Activated T-helper 9 cell treated with anti-CD3 and anti-CD28 coated beads, Interleukin-2, amount 50 U/mL, for 16 hours (primary cell): Measurements from ENCODE around the gene VMP1.
"Not testable (repeated sequence)": the region's sequence is repeated elsewhere in the genome, so short reads cannot be mapped to it uniquely, and the experiment has no call there.

ENCODE experiments used
- DNase-seq: peaks from one replicate; pipeline ENCODE4 v3.0.0-alpha.2; 2020; ENCODE audit warnings: low read depth

The VMP1 gene

DNA sequence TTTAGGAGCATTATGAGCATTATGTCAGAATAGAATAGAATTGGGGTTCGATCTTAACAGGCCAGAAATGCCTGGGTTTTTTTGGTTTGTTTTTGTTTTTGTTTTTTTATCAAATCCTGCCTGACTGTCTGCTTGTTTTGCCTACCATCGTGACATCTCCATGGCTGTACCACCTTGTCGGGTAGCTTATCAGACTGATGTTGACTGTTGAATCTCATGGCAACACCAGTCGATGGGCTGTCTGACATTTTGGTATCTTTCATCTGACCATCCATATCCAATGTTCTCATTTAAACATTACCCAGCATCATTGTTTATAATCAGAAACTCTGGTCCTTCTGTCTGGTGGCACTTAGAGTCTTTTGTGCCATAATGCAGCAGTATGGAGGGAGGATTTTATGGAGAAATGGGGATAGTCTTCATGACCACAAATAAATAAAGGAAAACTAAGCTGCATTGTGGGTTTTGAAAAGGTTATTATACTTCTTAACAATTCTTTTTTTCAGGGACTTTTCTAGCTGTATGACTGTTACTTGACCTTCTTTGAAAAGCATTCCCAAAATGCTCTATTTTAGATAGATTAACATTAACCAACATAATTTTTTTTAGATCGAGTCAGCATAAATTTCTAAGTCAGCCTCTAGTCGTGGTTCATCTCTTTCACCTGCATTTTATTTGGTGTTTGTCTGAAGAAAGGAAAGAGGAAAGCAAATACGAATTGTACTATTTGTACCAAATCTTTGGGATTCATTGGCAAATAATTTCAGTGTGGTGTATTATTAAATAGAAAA is 133.8 kb downstream of the VMP1 start:
- not testable (repeated sequence) for DNase-seq

DNA sequence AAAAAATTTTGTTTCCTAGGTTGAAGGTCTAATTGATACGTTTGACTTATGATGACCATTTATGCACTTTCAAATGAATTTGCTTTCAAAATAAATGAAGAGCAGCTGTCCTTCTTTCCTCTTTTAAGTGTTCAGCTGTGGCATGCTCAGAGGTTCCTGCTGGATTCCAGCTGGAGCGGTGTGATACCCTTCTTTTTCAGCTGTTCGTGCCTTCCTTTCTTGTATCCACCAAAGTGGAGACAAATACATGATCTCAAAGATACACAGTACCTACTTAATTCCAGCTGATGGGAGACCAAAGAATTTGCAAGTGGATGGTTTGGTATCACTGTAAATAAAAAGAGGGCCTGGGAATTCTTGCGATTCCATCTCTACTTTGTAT is 134.4 kb downstream of the VMP1 start:
- DNase-seq: not testable (repeated sequence)

DNA sequence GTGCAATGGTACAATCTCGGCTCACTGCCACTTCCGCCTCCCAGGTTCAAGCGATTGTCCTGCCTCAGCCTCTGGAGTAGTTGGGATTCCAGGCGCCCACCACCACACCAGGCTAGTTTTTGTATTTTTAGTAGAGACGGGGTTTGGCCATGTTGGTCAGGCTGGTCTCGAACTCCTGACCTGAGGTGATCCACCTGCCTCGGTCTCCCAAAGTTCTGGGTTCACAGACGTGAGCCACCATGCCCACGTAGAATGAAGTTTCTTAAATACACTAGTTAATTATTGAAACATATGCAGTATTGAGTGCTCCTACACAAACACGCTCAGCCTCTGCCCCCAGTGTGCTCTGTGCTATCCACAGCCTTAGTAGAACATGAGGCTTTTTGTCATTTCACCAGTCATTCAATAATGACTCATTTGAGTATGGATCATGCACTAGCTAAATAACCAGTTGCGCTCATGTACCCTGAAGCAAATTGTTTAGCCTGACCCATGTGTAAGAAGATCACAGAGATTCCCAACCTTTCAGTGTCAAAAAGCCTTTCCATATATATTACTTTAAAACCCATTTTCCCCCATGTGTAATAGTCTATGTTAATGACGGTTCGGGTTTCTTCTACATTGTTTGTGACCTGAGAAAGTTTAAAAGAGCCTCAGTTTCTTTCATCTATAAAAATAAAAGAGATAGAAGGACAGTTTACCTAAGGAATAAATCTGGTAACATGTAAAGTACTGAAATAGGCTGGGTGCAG is 135.6 kb downstream of the VMP1 start:
- peak; percentile 52 for DNase-seq

DNA sequence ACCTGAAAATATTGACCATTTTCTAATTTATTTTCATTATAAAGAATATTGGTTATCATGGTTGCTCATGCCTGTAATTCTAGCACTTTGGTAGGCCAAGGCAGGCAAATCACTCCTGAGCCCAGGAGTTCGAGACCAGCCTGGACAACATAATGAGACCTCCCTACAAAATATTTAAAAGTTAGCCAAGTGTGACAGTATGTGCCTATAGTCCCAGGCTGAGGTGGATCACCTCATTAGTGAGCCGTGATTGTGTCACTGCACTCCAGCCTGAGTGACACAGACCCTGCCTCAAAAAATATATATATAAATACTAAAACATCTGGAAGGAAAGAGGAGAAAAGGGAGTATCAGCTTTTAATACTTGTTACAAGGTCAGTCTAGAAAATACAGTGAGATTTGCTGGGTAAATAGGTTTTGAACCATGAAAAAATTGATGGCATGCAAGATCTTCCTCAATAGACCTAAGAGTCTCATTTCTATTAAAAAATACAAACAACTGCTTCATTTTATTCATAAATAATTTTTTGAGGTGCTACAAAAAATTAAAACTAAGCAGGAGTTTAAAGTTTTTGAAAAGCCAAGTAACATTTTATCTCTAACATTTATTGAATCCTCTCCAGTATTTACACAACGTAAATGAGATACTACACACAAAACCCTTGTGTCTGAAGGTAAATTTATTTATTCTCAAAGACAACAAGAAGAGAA is 137.6 kb downstream of the VMP1 start:
- no peak for DNase-seq

DNA sequence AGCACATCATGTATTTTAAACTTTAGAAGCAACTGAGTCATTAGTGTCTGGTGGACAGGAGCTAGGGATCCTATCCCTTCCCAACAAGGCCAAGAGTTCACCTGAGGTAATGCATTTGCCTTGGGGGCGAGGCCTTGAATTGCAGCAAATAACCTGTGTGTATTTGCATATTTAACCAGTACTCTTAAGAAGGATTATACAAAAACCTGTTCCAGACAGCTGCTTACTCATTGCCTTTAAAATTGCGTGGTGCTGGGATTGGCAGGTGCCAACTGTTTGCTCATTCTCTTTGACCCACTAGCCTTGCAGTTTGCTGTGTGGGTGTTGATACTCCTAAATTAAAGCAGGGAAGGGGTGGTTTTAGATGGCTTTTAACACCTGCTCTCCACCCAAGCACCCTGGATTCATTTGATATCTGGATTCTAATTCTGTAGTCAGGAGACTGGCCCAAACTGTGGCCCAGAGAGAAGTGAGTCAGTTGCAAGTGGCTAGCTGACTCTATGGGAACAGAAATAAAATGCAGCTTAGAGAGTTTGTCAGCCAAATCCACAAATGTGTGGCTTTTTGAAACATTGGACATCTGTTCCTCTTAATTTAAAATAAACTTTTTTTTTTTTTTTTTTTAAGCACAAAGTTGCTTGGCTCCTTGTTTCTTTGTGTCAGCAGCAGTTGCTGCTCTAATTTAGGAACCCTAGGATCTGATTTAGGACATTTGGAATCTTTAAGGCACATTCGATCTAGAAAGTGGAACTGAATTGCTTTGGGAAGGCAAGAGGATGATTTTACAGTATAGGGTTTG is 138.3 kb downstream of the VMP1 start:
- DNase-seq: peak; percentile 19

DNA sequence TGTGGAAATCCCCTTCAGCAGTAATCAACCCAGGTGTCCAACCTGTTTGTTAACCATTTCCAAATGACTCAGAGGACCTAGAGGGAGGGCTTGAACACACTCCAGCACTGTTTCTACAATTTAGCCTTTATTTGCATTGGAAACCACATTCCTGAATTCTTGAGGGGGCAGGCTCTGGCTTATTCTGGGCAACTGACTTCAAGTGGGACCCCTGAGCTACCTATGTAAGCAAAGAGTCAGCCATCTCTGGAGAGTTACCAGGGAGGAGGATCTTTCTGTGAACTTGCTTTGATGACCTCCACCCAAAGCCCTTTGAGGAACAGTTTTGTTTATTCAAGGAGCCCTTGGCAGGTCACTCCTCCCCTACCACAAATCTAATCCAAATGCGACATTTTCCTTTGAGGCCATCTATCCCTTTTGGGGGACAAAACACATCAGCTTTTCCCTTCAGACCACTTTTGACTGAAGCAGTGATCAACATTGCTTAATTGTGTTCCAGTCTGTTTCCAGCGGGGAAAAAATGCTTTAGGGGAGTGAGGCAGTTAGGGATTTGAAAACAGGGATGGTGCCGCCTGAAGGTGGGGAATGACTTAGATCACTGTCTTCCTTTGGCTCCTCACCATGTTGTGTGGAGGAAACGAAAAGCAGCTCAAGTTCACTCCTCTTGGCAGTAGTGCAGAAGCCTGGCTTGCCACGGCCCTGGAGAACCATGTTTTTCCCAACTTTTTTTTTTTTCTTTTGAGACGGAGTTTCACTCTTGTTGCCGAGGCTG is 139.1 kb downstream of the VMP1 start:
- DNase-seq: no peak

DNA sequence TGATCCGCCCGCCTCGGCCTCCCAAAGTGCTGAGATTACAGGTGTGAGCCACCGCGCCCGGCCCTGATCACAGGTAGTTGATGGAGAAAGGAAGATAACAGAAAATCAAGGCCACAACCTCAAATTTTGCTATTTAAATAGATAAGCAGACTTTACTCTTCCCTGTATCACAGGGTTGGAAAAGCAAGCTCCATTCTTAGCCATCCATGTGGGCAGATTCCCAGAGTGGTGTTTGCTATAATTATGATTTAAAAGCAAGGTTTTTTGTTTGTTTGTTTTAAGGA is 140.9 kb downstream of the VMP1 start:
- DNase-seq: no peak

DNA sequence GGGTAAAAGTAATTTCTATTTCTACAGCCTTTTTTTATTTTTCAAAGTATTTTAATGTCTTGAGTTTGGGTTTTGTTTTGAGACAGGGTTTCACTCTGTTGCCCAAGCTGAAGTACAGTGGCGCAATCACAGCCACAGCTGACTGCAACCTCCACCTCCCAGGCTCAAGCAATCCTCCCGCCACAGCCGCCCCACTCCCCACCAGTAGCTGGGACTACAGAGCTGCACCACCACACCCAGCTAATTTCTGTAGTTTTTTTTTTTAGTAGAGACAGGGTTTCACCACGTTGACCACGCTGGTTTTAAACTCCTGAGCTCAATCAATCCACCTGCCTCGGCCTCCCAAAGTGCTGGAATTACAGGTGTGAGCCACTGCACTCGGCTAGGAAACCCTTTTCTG is 141.3 kb downstream of the VMP1 start:
- DNase-seq: no peak

DNA sequence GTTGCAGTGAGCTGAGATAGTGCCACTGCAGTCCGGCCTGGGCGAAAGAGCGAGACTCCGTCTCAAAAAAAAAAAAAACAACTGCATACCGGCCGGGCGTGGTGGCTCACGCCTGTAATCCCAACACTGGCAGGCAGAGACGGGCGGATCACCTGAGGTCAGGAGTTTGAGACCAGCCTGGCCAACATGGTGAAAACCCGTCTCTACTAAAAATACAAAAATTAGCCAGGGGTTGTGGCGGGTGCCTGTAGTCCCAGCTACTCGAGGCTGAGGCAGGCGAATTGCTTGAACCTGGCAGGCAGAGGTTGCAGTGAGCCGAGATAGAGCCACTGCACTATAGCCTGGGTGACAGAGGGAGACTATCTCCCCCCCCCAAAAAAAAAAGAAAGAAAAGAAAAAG is 142.9 kb downstream of the VMP1 start:
- DNase-seq: not testable (repeated sequence)

DNA sequence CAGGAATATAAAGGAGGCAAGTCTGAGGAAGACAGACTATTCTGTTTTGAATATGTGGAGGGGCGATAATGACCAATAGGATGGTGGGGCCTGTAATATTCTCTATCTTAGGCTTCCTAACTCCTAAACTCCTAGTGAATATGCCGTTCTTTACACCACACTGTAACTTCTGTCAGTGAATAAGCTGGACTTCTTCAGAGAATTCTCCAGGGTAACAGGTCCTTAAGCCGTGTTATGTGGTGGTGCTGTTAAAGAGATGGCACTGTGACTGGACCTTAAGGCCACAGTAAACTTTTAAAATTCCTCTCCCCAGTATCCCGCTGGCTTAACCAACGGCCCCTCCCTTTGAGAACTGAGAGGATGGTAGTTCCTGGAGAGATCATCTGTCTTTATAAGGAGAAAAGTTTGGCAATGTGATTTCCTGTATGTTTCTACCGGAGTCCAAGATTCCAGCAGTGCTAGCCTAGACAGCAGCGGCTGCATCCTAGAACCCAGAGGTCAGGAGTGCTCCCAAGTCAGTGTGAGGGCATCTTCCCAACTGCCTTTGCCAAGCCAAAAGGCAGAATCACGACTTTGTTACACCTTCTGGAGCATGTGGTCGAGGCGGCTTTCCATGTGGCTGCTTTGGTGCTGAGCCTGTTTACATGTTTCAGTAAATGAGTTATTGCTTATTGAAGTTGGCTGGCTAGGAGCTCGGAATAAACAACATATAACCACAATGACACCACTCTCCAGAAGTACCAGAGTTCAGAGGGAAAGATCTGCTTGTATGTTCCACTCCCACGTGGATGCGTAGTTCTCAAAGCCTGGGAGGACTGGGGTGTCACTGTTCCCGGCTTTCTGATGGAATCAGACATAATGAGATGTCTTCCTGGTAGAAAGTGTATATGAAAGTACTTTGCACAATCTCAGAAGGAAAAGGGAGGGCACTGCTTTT is 144.3 kb downstream of the VMP1 start:
- no peak for DNase-seq

DNA sequence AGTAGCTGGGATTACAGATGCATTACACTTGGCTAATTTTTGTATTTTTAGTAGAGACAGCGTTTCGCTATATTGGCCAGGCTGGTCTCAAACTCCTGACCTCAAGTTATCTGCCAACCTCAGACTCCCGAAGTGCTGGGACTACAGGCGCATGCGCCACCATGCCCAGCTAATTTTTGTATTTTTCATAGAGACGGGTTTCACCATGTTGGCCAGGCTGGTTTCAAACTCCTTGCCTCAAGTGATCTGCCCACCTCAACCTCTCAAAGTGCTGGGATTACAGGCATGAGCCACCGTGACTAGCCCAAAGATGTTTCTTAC is 145.4 kb downstream of the VMP1 start:
- DNase-seq: not testable (repeated sequence)

DNA sequence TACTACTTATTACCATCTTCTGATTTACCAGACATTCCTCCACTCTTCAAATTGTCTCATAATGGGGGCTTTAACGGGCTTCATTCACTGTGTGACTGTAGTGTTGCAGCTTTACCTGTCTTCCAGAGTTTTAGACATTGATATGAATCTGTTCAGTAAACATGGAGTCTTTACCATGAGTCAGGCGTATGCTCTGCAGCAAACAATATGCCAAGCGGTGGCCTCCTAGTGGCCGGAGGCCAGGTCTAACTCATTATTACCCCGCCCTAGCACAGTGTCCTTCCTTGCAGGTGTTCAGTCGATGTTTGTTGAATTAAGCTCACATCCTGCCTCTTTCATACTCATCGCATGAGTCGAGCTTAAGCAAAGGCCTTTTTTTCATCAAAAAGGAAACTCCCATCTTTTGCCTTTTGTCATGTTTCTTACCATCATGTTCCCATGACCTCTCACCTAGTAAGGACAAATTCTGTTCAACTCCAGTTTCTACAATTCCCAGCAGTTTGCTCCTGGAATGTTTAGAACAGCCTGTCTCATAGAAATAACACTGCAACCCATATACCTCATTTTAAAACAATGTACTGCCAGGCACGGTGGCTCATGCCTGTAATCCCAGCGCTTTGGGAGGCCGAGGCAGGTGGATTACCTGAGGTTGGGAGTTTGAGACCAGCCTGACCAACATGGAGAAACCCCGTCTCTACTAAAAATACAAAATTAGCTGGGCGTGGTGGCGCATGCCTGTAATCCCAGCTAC is 145.9 kb downstream of the VMP1 start:
- peak; percentile 39 for DNase-seq

DNA sequence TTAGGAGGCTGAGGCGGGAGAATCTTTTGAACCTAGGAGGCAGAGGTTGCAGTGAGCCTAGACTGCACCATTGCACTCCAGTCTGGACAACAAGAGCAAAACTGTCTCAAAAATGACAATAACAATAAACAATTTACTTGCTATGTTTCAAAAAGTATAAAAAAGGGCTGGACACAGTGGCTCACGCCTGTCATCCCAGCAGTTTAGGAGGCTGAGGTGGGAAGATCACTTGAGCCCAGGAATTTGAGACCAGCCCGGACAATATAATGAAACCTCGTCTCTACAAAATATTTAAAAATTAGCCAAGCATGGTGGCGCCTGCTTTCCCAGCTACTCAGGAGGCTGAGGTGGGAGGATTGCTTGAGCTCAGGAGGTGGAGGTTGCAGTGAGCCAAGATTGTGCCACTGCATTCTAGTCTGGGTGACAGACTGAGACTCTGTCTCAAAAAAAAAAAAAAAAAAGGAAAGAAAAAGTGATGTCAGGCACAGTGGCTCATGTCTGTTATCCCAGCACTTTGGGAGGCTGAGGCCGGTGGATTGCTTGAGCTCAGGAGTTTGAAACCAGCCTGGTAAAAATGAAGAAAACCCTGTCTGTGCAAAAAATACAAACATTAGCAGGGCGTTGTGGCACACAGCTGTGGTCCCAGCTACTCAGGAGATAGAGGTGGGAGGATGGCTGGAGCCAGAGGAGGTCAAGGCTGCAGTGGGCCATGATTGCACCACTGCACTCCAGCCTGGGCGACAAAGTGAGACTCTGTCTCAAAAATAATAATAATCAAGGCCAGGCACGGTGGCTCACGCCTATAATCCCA is 146.7 kb downstream of the VMP1 start:
- DNase-seq: not testable (repeated sequence)

DNA sequence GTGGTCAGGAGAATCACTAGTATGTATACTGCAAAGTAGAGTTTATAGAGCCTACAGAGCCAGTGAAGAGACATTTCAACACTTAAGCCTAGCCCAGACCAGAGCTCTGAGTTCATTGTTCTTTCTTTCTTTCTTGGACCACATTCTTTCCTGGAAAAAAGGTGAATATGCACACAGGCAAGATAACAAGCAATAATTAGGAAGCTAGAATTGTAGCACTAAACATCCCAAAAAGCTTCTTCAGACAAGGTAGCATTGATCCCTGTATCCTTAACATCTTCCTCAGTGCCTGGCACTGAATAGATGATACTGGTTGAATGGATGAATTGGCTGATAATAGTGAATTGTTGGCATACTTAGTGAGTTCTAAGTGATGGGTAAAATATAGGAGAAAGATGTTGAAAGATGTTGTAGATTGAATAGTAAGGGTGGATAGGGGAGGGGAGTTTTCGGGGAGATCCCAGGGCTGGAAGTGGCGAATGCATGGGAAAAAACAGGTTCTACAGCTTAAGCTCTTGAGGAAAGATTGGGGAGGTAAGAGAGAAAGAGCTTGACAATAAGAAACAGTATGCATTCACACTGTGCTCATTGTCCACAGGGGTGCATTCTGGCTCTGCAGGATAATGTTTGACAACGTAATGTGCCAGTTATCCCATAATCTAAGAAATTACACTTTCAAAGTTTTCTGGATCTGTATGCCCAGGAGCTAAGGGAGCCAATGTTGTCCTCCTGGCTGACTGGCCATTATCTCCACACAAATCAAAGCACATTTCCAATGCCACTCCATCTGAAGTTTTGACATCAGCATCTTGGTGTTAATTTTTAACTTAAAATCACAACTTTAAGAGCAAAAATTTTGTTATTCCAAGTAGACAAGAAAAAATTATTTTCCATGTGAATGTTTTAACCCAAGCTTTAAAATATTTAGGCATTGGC is 149.7 kb downstream of the VMP1 start:
- DNase-seq: no peak

DNA sequence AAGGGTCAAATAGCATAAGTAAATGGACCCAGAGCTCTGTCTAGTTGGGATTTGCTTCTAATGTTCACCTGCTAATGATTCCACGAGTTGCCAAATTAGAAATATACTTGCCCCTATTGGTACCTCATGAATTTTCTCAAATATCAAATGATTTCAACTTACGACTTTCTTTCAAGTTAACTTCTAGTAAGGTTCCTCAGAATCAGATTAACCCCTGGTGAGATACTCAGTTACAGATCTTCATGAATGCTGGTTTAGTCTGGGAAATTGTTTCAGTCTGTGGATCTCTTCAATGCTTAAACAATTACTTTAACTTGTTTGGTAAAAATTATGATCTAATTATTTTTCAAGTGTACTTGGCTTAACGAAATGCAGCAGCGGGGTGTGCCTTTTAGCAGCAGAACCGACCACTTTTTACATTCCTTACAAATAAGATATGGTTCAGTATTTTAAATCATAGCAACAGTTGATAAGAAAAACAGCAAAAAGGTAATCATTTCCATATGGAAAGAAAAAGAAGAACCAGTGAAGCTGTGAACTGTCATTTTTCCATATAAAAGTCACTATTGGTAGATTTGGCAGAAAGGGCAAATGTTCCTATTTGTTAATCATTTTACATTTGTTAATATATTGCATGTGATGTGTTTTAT is 150.8 kb downstream of the VMP1 start:
- DNase-seq: no peak

DNA sequence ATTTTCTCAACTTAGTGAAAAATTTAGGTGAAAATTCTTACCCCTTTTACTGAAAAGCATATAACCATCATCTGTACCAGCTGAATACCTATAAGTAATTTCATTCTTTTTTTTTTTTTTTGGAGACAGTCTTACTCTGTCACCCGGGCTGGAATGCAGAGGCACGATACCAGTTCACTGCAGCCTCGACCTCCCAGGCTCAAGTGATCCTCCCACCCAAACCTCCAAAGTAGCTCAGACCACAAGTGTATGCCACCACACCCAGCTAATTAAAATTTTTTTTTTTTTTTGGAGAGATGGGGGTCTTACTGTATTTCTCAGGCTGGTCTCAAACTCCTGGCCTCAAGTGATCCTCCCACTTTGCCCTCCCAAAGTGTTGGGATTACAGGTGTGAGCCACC is 151.5 kb downstream of the VMP1 start:
- no peak for DNase-seq

DNA sequence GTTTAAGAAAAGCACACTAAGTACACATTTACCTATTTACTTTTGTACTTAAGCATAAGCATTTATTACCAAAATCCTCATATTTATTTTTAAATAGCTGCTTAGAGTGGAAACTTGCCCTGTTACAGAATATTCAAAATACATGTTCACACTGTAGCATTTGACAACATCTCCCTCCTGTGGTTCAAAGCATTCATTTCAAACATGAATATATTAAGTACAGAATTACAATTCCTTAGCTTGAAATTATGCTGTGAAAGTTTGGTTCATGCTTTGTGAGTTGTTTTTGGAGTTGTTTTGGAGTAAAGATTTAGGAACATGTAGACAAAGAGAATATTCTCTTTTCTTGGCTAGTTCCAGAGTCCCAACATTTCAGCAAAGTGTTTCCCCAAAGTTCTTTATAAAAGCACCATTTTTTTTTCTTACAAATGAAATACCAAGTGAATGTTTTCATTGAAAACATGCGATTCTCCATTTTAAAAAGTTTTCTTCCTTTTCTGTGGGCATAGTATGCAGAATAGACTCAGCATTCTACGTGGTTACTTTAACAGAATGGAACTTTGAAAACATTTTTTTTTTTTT is 152.1 kb downstream of the VMP1 start:
- DNase-seq: no peak
